IPS-20b (cell line): ENCODE results near the gene PLB1.

Source experiments
- H3K27ac ChIP-seq: one replicate; pipeline ENCODE4 v1.5.1; 2013; ENCODE audit warnings: low read length
- H3K27me3 ChIP-seq: 2 replicates; pipeline ENCODE4 v1.6.1; 2013; ENCODE audit warnings: mild to moderate bottlenecking, low read length, inconsistent platforms; ENCODE audit not compliant: insufficient read depth
- H3K36me3 ChIP-seq: 2 replicates; pipeline ENCODE4 v1.6.1; 2013; ENCODE audit warnings: low read depth, mild to moderate bottlenecking, inconsistent platforms, low read length, moderate library complexity; ENCODE audit not compliant: insufficient read depth
- H3K4me1 ChIP-seq: 2 replicates; pipeline ENCODE4 v1.6.1; 2013; ENCODE audit warnings: mild to moderate bottlenecking, control low read depth, inconsistent platforms, low read length, moderate library complexity; ENCODE audit not compliant: insufficient read depth
- H3K4me3 ChIP-seq: 2 replicates; pipeline ENCODE4 v1.5.1; 2013; ENCODE audit warnings: mild to moderate bottlenecking, low read length, inconsistent platforms
- H3K9ac ChIP-seq: 2 replicates; pipeline ENCODE4 v1.6.1; 2013; ENCODE audit warnings: low read depth, mild to moderate bottlenecking, inconsistent platforms, low read length, moderate library complexity
- H3K9me3 ChIP-seq: 2 replicates; pipeline ENCODE4 v1.6.1; 2013; ENCODE audit warnings: mild to moderate bottlenecking, low read depth, low read length, inconsistent platforms; ENCODE audit not compliant: insufficient read depth

Gene PLB1

GRCh38 chr2:28577791-28578680 is 82.2 kb downstream of the PLB1 start:
- Histone ChIP-seq H3K27me3 (no peaks in the 10 kb centered on the region), H3K27ac (no peak overlapping the region), H3K4me3 (no peak overlapping the region), H3K9me3 (no peaks in the 10 kb centered on the region), H3K4me1 (no peaks in the 10 kb centered on the region), H3K36me3 (no peaks in the 10 kb centered on the region), H3K9ac (no peak overlapping the region)

GRCh38 chr2:28578774-28579173 is 82.9 kb downstream of the PLB1 start:
- H3K9me3 ChIP-seq = no peaks in the 10 kb centered on the region
- no peak overlapping the region for H3K9ac ChIP-seq
- H3K36me3 ChIP-seq = no peaks in the 10 kb centered on the region
- no peak overlapping the region for H3K4me3 ChIP-seq
- H3K27me3 ChIP-seq = no peaks in the 10 kb centered on the region
- no peak overlapping the region for H3K27ac ChIP-seq
- H3K4me1 ChIP-seq = no peaks in the 10 kb centered on the region

- Histone ChIP-seq H3K9me3 (no peaks in the 10 kb centered on the region), H3K27ac (no peak overlapping the region), H3K36me3 (no peaks in the 10 kb centered on the region), H3K27me3 (no peaks in the 10 kb centered on the region), H3K9ac (no peak overlapping the region), H3K4me1 (no peaks in the 10 kb centered on the region; the same call in 1 of the 2 replicates), H3K4me3 (no peak overlapping the region)
Observed at GRCh38 chr2:28579606-28580005, 83.7 kb downstream of the PLB1 start.

- H3K9me3 ChIP-seq = no peaks in the 10 kb centered on the region
- H3K4me1 ChIP-seq = no peaks in the 10 kb centered on the region; the same call in 1 of the 2 replicates
- no peak overlapping the region for H3K27ac ChIP-seq
- no peaks in the 10 kb centered on the region for H3K27me3 ChIP-seq
- no peaks in the 10 kb centered on the region for H3K36me3 ChIP-seq
- H3K9ac ChIP-seq = no peak overlapping the region
- no peak overlapping the region for H3K4me3 ChIP-seq
Observed at GRCh38 chr2:28580078-28580477, 84.2 kb downstream of the PLB1 start.

- Histone ChIP-seq H3K4me3 (no peak overlapping the region), H3K9me3 (no peaks in the 10 kb centered on the region), H3K9ac (no peak overlapping the region), H3K4me1 (no peaks in the 10 kb centered on the region; the same call in 1 of the 2 replicates), H3K36me3 (no peaks in the 10 kb centered on the region), H3K27me3 (no peaks in the 10 kb centered on the region), H3K27ac (no peak overlapping the region)
Observed at GRCh38 chr2:28581312-28581711, 85.5 kb downstream of the PLB1 start.

- Histone ChIP-seq H3K36me3 (no peaks in the 10 kb centered on the region), H3K27me3 (no peaks in the 10 kb centered on the region), H3K27ac (no peak overlapping the region), H3K4me1 (no peaks in the 10 kb centered on the region; the same call in 1 of the 2 replicates), H3K4me3 (no peak overlapping the region), H3K9ac (no peak overlapping the region), H3K9me3 (no peaks in the 10 kb centered on the region)
Observed at GRCh38 chr2:28582152-28582551, 86.3 kb downstream of the PLB1 start.

GRCh38 chr2:28582595-28582994 is 86.7 kb downstream of the PLB1 start:
- no peak overlapping the region for H3K4me3 ChIP-seq
- H3K27ac ChIP-seq = no peak overlapping the region
- H3K27me3 ChIP-seq = no peaks in the 10 kb centered on the region
- H3K4me1 ChIP-seq = no peaks in the 10 kb centered on the region; the same call in 1 of the 2 replicates
- H3K36me3 ChIP-seq = no peaks in the 10 kb centered on the region
- H3K9me3 ChIP-seq = no peaks in the 10 kb centered on the region
- no peak overlapping the region for H3K9ac ChIP-seq

- H3K36me3 ChIP-seq = no peaks in the 10 kb centered on the region
- H3K27ac ChIP-seq = no peak overlapping the region
- no peak overlapping the region for H3K4me3 ChIP-seq
- H3K27me3 ChIP-seq = no peaks in the 10 kb centered on the region
- H3K9me3 ChIP-seq = no peaks in the 10 kb centered on the region
- no peaks in the 10 kb centered on the region; the same call in 1 of the 2 replicates for H3K4me1 ChIP-seq
- H3K9ac ChIP-seq = no peak overlapping the region
Observed at GRCh38 chr2:28583899-28584553, 88.2 kb downstream of the PLB1 start.

GRCh38 chr2:28586867-28587266 is 91.0 kb downstream of the PLB1 start:
- Histone ChIP-seq H3K4me1 (no peaks in the 10 kb centered on the region; the same call in 1 of the 2 replicates), H3K36me3 (no peaks in the 10 kb centered on the region), H3K27ac (no peak overlapping the region), H3K27me3 (no peaks in the 10 kb centered on the region), H3K4me3 (no peak overlapping the region), H3K9me3 (no peaks in the 10 kb centered on the region), H3K9ac (no peak overlapping the region)

- no peak overlapping the region for H3K27ac ChIP-seq
- H3K4me1 ChIP-seq = no peaks in the 10 kb centered on the region; the same call in 1 of the 2 replicates
- H3K9me3 ChIP-seq = no peaks in the 10 kb centered on the region
Observed at GRCh38 chr2:28587526-28588291, 91.8 kb downstream of the PLB1 start.

GRCh38 chr2:28588292-28588670 is 92.4 kb downstream of the PLB1 start:
- H3K9ac ChIP-seq = no peak overlapping the region
- H3K9me3 ChIP-seq = no peaks in the 10 kb centered on the region
- no peak overlapping the region for H3K27ac ChIP-seq
- H3K4me3 ChIP-seq = no peak overlapping the region
- no peaks in the 10 kb centered on the region for H3K27me3 ChIP-seq
- H3K4me1 ChIP-seq = no peaks in the 10 kb centered on the region; the same call in 1 of the 2 replicates
- no peaks in the 10 kb centered on the region for H3K36me3 ChIP-seq

More at GRCh38 chr2:28587526-28588291, 91.8 kb downstream of the PLB1 start:
- Histone ChIP-seq H3K9ac (no peak overlapping the region), H3K27me3 (no peaks in the 10 kb centered on the region), H3K4me3 (no peak overlapping the region), H3K36me3 (no peaks in the 10 kb centered on the region)
